ENCODE measurements around the gene SAMD3. TPM values are rescaled to one million over a fixed set of nuclear protein-coding genes. Genes with fewer than 3 reads are reported as not detected.
A peak's percentile ranks its signal among the peaks of the same experiment; 100 is the strongest.
"Not testable (repeated sequence)": the region's sequence is repeated elsewhere in the genome, so short reads cannot be mapped to it uniquely, and the experiment has no call there.

SAMD3 gene
- total RNA-seq, 1 experiment from 2014 or later, result not detected

DNA sequence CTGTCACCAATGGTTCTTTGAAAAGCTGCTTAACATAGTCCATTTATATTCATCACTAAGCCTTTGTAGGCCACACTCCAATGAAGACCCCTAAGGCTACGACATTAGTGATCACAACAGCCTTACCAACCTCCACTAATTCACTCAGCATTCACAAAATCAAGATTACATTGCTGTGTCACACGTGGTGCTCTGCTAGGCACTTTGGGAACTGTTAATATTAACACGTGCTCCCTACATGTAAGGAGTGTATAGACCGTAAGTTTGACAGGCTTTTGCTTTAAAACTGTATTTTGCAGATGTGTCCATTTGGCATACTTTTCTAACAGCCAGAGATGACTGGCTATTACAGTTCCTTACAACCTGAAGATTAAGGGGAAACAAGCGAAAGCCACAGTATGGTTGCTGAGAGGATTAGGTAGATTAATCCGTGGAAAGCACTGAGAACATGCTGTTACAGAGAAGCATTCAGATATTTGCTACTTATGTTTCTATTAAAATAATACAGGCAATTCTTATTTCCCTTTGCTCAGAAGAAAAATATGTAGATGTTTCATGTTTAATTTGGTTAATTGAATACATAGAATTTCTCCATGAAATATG lies 69.7 kb downstream of the SAMD3 start:
- H3K9me2 ChIP-seq (ENCODE audit: insufficient read depth), result no peaks in the 10 kb centered on the region
- H3K4me2 ChIP-seq, result no peak overlapping the region
- POLR2A ChIA-PET (ENCODE audit: unreplicated experiment), result no interaction called here
- H3F3A ChIP-seq (ENCODE audit: insufficient read depth, low read depth), result no peaks in the 10 kb centered on the region
- no TSS peak for BruUV-seq (replicated peaks)
- no peak for DNase-seq
- no peak overlapping the region for H2AFZ ChIP-seq
- H3K4me1 ChIP-seq (replicated peaks; ENCODE audit: insufficient read depth), result no peaks in the 10 kb centered on the region
- no peaks in the 10 kb centered on the region for H3K27me3 ChIP-seq (ENCODE audit: insufficient read depth, low read depth)
- H3K4me3 ChIP-seq, result no peak overlapping the region
- no peaks in the 10 kb centered on the region for H3K79me2 ChIP-seq (ENCODE audit: low read depth)
- CTCF ChIA-PET, result no interaction called here
- H3K27ac ChIP-seq, result no peak overlapping the region
- intact Hi-C loops (cut with micrococcal nuclease; ENCODE audit: unreplicated experiment), result no loop called here
- no peak for TF ChIP-seq CTCF (conservative IDR thresholded peaks at IDR 0.05)
- TF ChIP-seq EZH2 (IDR thresholded peaks at IDR 0.05; ENCODE audit: low read depth), result no peak
- H4K20me1 ChIP-seq (ENCODE audit: insufficient read depth), result no peaks in the 10 kb centered on the region
- peaks cover under 1% of the 10 kb centered on the region; the same call in 1 of the 2 replicates for H3K9me3 ChIP-seq (ENCODE audit: insufficient read depth, low read depth)
- no peaks in the 10 kb centered on the region for H3K36me3 ChIP-seq (ENCODE audit: low read depth)

- TF ChIP-seq CTCF (conservative IDR thresholded peaks at IDR 0.05), result no peak
- no peak for TF ChIP-seq EZH2 (IDR thresholded peaks at IDR 0.05; ENCODE audit: low read depth)
- intact Hi-C loops (cut with micrococcal nuclease; ENCODE audit: unreplicated experiment), result no loop called here
These were observed 71.8 kb downstream of the SAMD3 start for GRCh38 chr6:130150906-130151305.

DNA sequence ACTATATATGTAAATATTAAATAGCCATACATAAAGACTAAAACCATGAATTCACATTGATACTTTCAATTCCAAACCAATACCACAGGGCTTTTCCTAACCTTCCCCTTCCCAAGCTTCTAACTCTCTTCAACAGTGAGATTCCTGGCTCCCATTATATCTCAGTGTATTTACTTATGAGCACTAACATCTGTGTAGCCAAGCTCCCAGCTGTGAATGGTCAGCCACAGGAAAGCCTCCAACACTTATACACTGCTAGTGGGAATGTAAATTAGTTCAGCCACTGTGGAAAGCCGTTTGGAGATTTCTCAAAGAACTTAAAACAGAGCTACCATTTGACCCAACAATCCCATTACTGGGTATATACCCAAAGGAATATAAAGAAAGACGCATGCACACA lies 73.7 kb downstream of the SAMD3 start:
- H3F3A ChIP-seq (ENCODE audit: insufficient read depth, low read depth); H2AFZ ChIP-seq; POLR2A ChIA-PET (ENCODE audit: unreplicated experiment); H3K4me3 ChIP-seq; H3K9me2 ChIP-seq (ENCODE audit: insufficient read depth); H3K36me3 ChIP-seq (ENCODE audit: low read depth); BruUV-seq (replicated peaks); H3K4me2 ChIP-seq; H3K9me3 ChIP-seq (ENCODE audit: insufficient read depth, low read depth); H3K4me1 ChIP-seq (replicated peaks; ENCODE audit: insufficient read depth); intact Hi-C loops (cut with micrococcal nuclease; ENCODE audit: unreplicated experiment); H3K27ac ChIP-seq; DNase-seq; H4K20me1 ChIP-seq (ENCODE audit: insufficient read depth); H3K79me2 ChIP-seq (ENCODE audit: low read depth); H3K27me3 ChIP-seq (ENCODE audit: insufficient read depth, low read depth): not testable (repeated sequence)
- CTCF ChIA-PET, result interaction anchor here (0.6 kb wide), 1 partner anchor 612 kb away, joined by 3 read pairs; no protein-coding TSS in a partner anchor

More at GRCh38 chr6:130150906-130151305, 71.8 kb downstream of the SAMD3 start:
- Histone ChIP-seq H3K9me2 (ENCODE audit: insufficient read depth) (no peaks in the 10 kb centered on the region), H3K4me3 (no peak overlapping the region), H3K27ac (no peak overlapping the region), H4K20me1 (ENCODE audit: insufficient read depth) (no peaks in the 10 kb centered on the region), H3F3A (ENCODE audit: insufficient read depth, low read depth) (no peaks in the 10 kb centered on the region), H3K36me3 (ENCODE audit: low read depth) (no peaks in the 10 kb centered on the region), H3K27me3 (ENCODE audit: insufficient read depth, low read depth) (no peaks in the 10 kb centered on the region), H3K4me1 (replicated peaks; ENCODE audit: insufficient read depth) (no peaks in the 10 kb centered on the region), H3K79me2 (ENCODE audit: low read depth) (no peaks in the 10 kb centered on the region), H3K9me3 (ENCODE audit: insufficient read depth, low read depth) (no peaks in the 10 kb centered on the region), H2AFZ (no peak overlapping the region), H3K4me2 (no peak overlapping the region)
- CTCF ChIA-PET, result no interaction called here
- DNase-seq, result no peak
- no TSS peak for BruUV-seq (replicated peaks)
- POLR2A ChIA-PET (ENCODE audit: unreplicated experiment), result no interaction called here

GRCh38 chr6:130148181-130148580 lies 74.6 kb downstream of the SAMD3 start:
- ChIA-PET POLR2A (ENCODE audit: unreplicated experiment) (no interaction called here), CTCF (no interaction called here)
- H4K20me1 ChIP-seq (ENCODE audit: insufficient read depth), result no peaks in the 10 kb centered on the region
- H3K4me1 ChIP-seq (replicated peaks; ENCODE audit: insufficient read depth), result no peaks in the 10 kb centered on the region
- H3K27ac ChIP-seq, result no peak overlapping the region
- DNase-seq, result no peak
- no peak overlapping the region for H3K4me3 ChIP-seq
- no peaks in the 10 kb centered on the region for H3K9me2 ChIP-seq (ENCODE audit: insufficient read depth)
- no peaks in the 10 kb centered on the region for H3K36me3 ChIP-seq (ENCODE audit: low read depth)
- H3K79me2 ChIP-seq (ENCODE audit: low read depth), result no peaks in the 10 kb centered on the region
- intact Hi-C loops (cut with micrococcal nuclease; ENCODE audit: unreplicated experiment), result no loop called here
- H2AFZ ChIP-seq, result no peak overlapping the region
- no peak for TF ChIP-seq EZH2 (IDR thresholded peaks at IDR 0.05; ENCODE audit: low read depth)
- peak; percentile 53 for TF ChIP-seq CTCF (conservative IDR thresholded peaks at IDR 0.05)
- no TSS peak for BruUV-seq (replicated peaks)
- no peak overlapping the region for H3K4me2 ChIP-seq
- H3K9me3 ChIP-seq (ENCODE audit: insufficient read depth, low read depth), result no peaks in the 10 kb centered on the region
- H3F3A ChIP-seq (ENCODE audit: insufficient read depth, low read depth), result no peaks in the 10 kb centered on the region
- no peaks in the 10 kb centered on the region for H3K27me3 ChIP-seq (ENCODE audit: insufficient read depth, low read depth)
